Muscle of leg (tissue), 11 donors: ENCODE results near the gene RPS6KB1. TPM values are rescaled to one million over a fixed set of nuclear protein-coding genes. Genes with fewer than 3 reads are reported as not detected.
"Not testable (repeated sequence)": the region's sequence is repeated elsewhere in the genome, so short reads cannot be mapped to it uniquely, and the experiment has no call there.

Experiments used
- DNase-seq: peaks from one replicate; pipeline ENCODE4 v3.0.0; 2013
- H3K27ac ChIP-seq: one replicate; pipeline ENCODE4 v1.5.1; 2013; ENCODE audit warnings: mild to moderate bottlenecking, low read length, control low read depth
- H3K27me3 ChIP-seq: one replicate; pipeline ENCODE4 v1.6.1; 2013; ENCODE audit warnings: low read length; ENCODE audit not compliant: control insufficient read depth, insufficient read depth
- H3K36me3 ChIP-seq: one replicate; pipeline ENCODE4 v1.6.1; 2013; ENCODE audit warnings: low read length; ENCODE audit not compliant: control insufficient read depth, insufficient read depth
- H3K4me1 ChIP-seq: one replicate; pipeline ENCODE4 v1.6.1; 2013; ENCODE audit warnings: low read length; ENCODE audit not compliant: control insufficient read depth, insufficient read depth
- H3K4me3 ChIP-seq: one replicate; pipeline ENCODE4 v1.5.1; 2013; ENCODE audit warnings: low read length, control low read depth
- H3K9me3 ChIP-seq: replicated peaks from 2 replicates; pipeline ENCODE4 v1.6.1; 2013; ENCODE audit warnings: low read depth, low read length; ENCODE audit not compliant: control insufficient read depth
- WGBS: methylation state at CpG from one replicate; pipeline ENCODE4 v1.1.5; 2013; ENCODE audit warnings: missing lambda C conversion rate; ENCODE audit not compliant: insufficient coverage; 5-methylcytosine and 5-hydroxymethylcytosine counted together
- polyA plus RNA-seq, 8 donors: library from polyadenylated mRNA; unstranded; fragments of 120-200 nt; gene quantifications; one replicate each; pipeline versions ENCODE4 v1.2.1 to v1.2.3, GENCODE V29; 2013; ENCODE audit warnings: inconsistent platforms in 1 of 8, low replicate concordance in 1 of 8; ENCODE audit not compliant: insufficient read length in 8 of 8, insufficient read depth in 1 of 8
- total RNA-seq: library from RNA; stranded (reverse); fragments of 120-200 nt; gene quantifications from one replicate; pipeline ENCODE4 v1.2.4, GENCODE V29; 2013

The RPS6KB1 gene
- total and polyA plus RNA-seq, 9 donors = 29.4 to 38.5 (median 34.0) TPM

GRCh38 chr17:59851439-59852375, 41.2 kb upstream of the RPS6KB1 start:
- H3K4me3 ChIP-seq = no peak overlapping the region
- no peaks in the 10 kb centered on the region for H3K9me3 ChIP-seq
- DNase-seq = peak; percentile 63
- H3K27me3 ChIP-seq = no peaks in the 10 kb centered on the region
- H3K4me1 ChIP-seq = peaks cover 18% of the 10 kb centered on the region
- no peaks in the 10 kb centered on the region for H3K36me3 ChIP-seq
- WGBS = 28% methylated on average over 3 of the region's 14 CpGs
- H3K27ac ChIP-seq = peak overlapping the region; percentile 69

GRCh38 chr17:59852847-59853167, 40.1 kb upstream of the RPS6KB1 start:
- H3K4me1 ChIP-seq = peaks cover 11% of the 10 kb centered on the region
- not testable (repeated sequence) for H3K27me3 ChIP-seq, H3K4me3 ChIP-seq, H3K9me3 ChIP-seq, H3K36me3 ChIP-seq, DNase-seq, H3K27ac ChIP-seq
- WGBS = 97% methylated on average over 5 of the region's 7 CpGs

- H3K27me3 ChIP-seq = no peaks in the 10 kb centered on the region
- H3K4me1 ChIP-seq = peaks cover 10% of the 10 kb centered on the region
- no peak for DNase-seq
- H3K27ac ChIP-seq = no peak overlapping the region
- no peak overlapping the region for H3K4me3 ChIP-seq
- H3K9me3 ChIP-seq = no peaks in the 10 kb centered on the region
- WGBS = 58% methylated on average over 5 of the region's 14 CpGs
- no peaks in the 10 kb centered on the region for H3K36me3 ChIP-seq
These were observed 39.6 kb upstream of the RPS6KB1 start for GRCh38 chr17:59853168-59853918.

GRCh38 chr17:59853919-59854729, 38.8 kb upstream of the RPS6KB1 start:
- H3K27ac ChIP-seq, H3K4me1 ChIP-seq: not testable (repeated sequence)

GRCh38 chr17:59856859-59857794, 35.8 kb upstream of the RPS6KB1 start:
- no peak for DNase-seq
- WGBS = 79% methylated on average over 3 of the region's 3 CpGs
- Histone ChIP-seq H3K27me3 (no peaks in the 10 kb centered on the region), H3K9me3 (no peaks in the 10 kb centered on the region), H3K4me3 (no peak overlapping the region), H3K4me1 (no peaks in the 10 kb centered on the region), H3K36me3 (peaks cover 5% of the 10 kb centered on the region), H3K27ac (no peak overlapping the region)

More at GRCh38 chr17:59853919-59854729, 38.8 kb upstream of the RPS6KB1 start:
- not testable (repeated sequence) for H3K4me3 ChIP-seq, H3K36me3 ChIP-seq, H3K9me3 ChIP-seq, DNase-seq, H3K27me3 ChIP-seq
- 93% methylated on average over 5 of the region's 10 CpGs for WGBS

GRCh38 chr17:59858167-59858816, 34.6 kb upstream of the RPS6KB1 start:
- no CpG with 5 or more reads among the region's 5 CpGs for WGBS
- DNase-seq = peak; percentile 56
- Histone ChIP-seq H3K4me1 (no peaks in the 10 kb centered on the region), H3K27ac (peak overlapping the region; percentile 43), H3K27me3 (no peaks in the 10 kb centered on the region), H3K9me3 (no peaks in the 10 kb centered on the region), H3K4me3 (no peak overlapping the region), H3K36me3 (peaks cover 8% of the 10 kb centered on the region)

- H3K27me3 ChIP-seq = no peaks in the 10 kb centered on the region
- H3K27ac ChIP-seq = no peak overlapping the region
- H3K36me3 ChIP-seq = peaks cover 11% of the 10 kb centered on the region
- H3K4me1 ChIP-seq = no peaks in the 10 kb centered on the region
- no peaks in the 10 kb centered on the region for H3K9me3 ChIP-seq
- H3K4me3 ChIP-seq = no peak overlapping the region
- no peak for DNase-seq
- WGBS = no CpG with 5 or more reads among the region's 3 CpGs
These were observed 34.0 kb upstream of the RPS6KB1 start for GRCh38 chr17:59858932-59859331.

GRCh38 chr17:59859444-59860025, 33.4 kb upstream of the RPS6KB1 start:
- Histone ChIP-seq H3K9me3 (no peaks in the 10 kb centered on the region), H3K27ac (no peak overlapping the region), H3K4me3 (no peak overlapping the region), H3K27me3 (no peaks in the 10 kb centered on the region), H3K36me3 (peaks cover 11% of the 10 kb centered on the region), H3K4me1 (no peaks in the 10 kb centered on the region)
- no CpG with 5 or more reads among the region's 2 CpGs for WGBS
- peak; percentile 79 for DNase-seq
